M059J (cell line): ENCODE measurements around the gene EIF5B. TPM values are rescaled to one million over a fixed set of nuclear protein-coding genes. Genes with fewer than 3 reads are reported as not detected.
A peak's percentile ranks its signal among the peaks of the same experiment; 100 is the strongest.

Source experiments
- DNase-seq: peaks from one replicate; pipeline ENCODE4 v3.0.0-alpha.2; 2012; ENCODE audit warnings: low read depth
- total RNA-seq: library from RNA; depleted of rRNA; stranded (reverse); fragments of >200 nt; shearing (Covaris generic); gene quantifications from 2 replicates; pipeline ENCODE4 v1.2.3, GENCODE V29; 2014

The EIF5B gene
- total RNA-seq, 1 experiment from 2014 or later = 11.7 TPM

DNA sequence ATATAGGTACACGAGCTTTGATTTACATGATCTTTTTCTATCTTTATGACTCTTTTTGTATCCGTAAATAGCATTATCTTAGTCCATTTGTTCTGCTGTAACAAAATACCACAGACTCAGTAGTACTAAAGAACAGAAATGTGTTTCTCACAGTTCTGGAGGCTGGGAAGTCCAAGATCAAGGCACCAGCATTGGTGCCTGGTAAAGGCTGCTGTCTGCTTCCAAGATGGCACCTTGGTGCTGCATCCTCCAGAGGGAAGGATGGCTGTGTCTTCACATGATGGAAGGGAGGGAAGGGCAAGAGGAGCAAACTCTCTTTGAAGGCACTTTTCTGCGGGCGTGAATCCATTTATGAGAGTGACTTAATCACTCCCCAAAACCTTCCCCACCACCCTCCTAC, 36.0 kb downstream of the EIF5B start:
- DNase-seq = no peak

DNA sequence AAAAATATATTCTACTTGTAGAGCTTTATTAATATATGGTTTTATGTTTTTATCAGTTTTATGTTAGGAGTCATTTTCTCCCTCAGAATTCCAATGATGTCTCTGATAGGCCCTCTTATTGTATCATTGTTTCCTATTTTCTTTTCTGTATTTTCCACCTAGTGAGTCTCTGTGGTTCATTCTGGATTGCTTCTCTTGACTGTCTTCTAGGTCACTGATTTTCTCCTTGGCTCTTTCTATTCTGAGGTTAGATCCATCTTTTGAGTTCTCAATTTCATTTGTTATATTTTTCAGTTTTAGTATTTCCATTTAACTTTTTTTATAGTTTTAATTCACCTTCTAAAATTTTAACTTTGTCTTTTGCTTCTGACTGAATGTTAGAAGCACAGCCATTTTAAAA, 37.6 kb downstream of the EIF5B start:
- no peak for DNase-seq

DNA sequence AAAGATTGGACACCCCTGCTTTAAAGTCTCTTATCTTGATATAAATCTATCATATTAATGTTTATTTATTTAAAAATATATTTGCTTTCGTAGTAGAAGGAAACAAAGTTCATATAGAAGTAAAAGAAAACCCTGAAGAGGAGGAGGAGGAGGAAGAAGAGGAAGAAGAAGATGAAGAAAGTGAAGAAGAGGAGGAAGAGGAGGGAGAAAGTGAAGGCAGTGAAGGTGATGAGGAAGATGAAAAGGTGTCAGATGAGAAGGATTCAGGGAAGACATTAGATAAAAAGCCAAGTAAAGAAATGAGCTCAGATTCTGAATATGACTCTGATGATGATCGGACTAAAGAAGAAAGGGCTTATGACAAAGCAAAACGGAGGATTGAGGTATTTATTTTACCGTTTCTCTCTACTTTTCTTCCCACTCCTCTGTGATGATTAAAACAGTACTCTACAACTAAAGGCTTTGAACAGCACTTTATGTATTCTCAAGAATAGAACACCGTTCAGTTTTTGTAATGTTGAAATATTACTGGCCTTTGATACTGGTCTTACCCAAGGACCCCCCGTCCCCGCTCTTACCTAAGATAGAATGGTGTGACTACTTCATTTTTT, 39.2 kb downstream of the EIF5B start:
- DNase-seq = no peak

DNA sequence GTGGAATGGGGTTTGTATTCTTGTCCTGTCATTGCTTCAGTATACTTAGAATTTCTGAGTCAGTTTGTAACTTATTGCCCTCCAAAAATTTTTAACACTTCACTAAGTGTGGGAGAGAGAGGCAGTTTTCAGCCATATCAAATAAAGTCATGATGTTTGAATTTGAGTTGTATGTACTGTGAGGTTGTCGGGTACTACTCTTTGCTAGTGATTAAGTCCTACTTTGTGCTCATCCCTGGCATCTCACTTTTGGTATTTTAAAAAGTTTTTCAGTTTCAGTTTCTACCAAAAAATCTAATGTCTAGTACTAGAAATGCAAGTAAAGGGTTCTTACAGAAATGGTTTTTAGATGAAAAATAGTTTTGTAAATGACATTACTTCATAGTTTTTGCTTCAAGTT, 40.7 kb downstream of the EIF5B start:
- DNase-seq = no peak

DNA sequence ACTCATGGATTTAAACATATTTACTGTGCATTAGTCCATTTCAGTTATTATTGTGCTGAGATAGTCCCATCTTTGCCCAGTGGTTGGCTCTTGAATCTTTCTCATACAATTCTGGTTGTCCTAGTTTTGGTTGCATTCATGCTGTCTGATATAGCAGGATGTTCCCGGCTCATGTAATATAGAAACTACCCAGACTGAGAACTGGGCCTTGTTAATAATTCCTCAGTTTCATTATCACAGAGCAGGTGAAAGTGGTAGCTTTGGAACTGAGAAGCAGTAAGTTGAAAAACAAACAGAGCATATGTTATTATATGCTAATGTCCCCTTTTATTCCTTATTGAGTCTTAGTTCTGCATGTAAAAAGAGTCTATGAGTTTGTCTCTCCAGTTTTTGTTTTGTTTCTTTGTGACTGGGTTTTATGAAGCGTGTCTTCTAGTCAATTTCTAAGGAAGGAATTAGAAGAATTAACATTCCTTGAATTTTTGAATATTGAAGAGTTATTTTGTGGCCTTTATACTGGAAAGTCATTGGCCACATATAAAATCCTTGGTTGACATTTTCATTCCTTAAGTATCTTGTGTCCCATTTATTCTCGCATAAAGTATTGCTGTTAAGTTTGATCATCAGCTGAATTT, 43.3 kb downstream of the EIF5B start:
- no peak for DNase-seq

DNA sequence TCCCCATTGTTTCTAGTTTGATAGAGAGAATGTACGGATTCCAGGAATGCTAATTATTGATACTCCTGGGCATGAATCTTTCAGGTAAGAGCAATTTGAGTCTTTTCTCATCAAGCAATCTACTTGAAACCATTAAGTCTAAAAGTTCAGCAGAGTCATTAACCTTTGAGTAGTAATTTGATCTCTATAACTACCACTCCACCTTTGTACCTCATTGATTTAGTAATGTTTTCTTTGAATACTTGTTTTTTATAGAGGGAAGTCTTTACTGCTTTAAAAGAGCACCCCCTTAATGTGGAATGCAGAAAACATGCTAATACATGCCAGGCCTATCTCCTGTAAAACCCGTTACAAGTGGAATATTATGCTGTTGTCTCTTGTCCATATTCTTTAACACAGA, 45.0 kb downstream of the EIF5B start:
- no peak for DNase-seq

DNA sequence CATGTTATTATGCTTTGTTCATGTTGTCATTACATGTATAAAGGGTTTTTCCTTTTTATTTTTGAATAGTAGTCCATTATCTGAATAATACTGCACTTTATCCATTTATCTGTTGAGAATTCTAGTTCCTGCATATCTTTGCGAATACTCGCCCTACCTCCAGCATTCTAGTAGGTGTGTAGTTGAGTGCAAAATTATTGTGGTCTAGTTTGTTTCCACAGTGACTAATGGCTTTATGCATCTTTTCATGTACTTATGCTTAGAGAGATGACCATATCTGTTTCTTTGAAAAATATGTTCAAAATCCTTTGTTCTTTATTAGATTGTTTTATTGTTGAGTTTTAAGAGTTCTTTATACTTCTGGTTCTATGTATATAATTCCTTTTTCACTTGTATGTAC, 48.8 kb downstream of the EIF5B start:
- DNase-seq = no peak

DNA sequence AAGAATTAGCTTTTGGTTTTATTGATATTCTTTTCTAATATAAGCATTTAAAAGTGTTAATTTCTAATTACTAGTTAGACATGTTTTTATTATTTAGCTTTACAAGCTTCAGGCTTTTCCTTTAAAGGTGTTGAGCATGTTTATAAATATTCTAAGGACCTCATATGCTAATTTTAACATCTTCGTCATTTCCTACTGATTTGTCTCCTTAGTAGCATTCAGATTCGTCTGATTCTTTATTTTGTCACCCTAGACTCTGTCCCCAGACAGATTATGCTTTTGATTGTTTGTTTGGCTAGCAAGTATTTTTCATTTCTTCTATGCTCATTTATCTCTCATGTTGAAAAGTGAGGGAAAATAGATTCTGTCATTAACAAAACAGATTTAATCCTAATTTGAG, 51.7 kb downstream of the EIF5B start:
- no peak for DNase-seq

DNA sequence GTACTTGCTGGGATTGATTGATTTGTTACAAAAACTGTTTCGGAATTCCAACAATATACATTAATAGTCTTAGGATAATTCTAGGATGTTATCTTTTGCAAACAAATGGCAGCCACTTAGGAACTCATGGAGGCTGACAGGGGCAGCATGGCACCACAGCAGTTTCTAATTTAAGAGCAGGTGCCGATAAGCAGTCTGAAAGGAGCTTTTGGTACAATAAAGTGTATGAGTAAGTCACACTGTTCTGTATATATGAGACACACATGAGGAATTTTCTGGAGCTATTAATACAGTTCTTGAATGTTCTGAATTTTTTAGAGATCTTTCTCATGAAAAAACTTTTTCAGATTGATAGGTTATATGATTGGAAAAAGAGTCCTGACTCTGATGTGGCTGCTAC, 52.2 kb downstream of the EIF5B start:
- no peak for DNase-seq

DNA sequence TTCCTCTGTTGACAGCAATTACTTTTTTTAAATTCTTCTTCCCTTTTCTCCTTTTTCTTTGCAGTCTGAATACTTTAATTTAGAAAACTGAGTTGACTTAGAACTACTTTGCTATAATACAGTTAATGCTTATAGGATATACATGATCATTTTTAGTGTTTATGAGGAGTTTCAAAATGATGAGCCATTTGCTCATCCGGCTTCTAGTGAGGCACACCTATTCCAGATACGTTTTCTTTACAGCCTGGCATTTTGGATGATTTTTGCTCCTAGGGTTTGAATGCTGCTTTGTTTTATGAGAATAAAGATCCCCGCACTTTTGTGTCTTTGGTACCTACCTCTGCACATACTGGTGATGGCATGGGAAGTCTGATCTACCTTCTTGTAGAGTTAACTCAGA, 52.8 kb downstream of the EIF5B start:
- DNase-seq = no peak

DNA sequence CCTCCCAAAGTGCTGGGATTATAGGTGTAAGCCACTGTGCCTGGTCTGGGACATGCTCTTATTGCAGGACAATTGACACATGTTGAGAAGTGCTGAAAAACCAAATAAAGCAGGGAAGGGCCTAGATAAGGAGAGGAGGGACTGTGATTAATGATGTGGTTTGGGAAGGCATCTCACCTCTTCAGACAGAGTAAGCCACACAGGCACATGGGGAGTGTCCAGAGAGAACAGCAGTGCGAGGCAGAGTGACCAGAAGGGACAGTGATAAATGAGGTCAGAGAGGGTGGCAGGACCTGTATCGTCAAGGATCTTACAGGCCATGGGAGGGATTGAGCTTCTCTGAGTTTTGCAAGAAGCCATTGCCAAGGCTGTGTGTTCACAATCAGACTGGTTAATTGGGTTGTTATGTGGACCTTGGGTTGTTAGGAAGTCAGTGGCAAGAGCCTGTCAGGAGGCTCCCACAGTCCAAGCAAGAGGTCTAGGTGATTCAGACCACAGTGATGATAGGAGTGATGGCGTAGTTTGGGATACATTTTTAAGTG, 58.5 kb downstream of the EIF5B start:
- DNase-seq = no peak

DNA sequence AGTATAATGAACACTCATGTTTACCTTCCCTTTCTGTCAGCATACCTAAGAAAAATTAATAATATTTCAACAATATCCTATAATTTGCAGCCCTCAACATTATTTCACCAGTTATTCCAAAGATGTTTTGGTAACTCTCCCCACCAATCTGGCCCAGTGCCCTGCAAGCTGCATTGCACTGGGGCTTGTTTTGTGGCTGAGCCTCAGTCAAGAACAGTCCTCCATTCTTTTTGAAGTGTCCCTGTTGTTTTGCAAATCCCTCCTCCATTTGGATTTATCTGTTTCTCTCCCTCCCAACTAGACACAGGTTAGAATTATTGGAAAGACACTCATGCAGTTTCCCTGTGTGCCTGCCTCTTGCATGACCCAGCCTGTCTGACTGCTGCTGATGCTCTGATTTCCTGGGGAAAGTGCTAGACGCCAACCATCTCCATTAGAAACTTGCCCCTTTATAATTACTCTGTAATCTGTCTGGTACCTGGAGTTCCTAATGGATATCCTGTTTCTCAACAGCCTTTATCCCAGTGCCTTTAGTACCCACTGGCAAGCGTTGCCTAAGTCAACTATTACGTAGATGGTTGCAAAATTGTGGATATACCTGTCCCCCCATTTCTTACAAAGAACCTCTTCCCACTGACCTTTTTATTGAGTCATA, 60.2 kb downstream of the EIF5B start:
- DNase-seq = no peak

DNA sequence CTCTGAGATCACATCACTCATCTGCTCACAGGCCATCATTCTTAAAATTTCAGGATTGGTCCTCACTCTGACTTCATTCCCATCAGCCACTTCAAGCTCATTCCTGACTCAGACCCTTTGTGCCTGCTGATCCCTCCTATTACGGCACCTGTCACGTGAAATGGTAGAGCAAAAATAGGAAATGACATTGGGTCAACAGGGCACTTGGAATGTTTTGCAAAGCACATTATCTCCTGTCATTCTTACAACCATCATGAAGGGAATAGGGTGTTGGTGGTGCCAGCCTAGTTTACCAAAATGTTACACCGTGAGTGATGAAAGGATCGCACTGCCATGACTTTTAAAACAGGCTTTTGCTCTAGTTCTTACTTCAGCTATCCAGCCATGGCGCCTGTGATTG, 61.1 kb downstream of the EIF5B start:
- DNase-seq = no peak

DNA sequence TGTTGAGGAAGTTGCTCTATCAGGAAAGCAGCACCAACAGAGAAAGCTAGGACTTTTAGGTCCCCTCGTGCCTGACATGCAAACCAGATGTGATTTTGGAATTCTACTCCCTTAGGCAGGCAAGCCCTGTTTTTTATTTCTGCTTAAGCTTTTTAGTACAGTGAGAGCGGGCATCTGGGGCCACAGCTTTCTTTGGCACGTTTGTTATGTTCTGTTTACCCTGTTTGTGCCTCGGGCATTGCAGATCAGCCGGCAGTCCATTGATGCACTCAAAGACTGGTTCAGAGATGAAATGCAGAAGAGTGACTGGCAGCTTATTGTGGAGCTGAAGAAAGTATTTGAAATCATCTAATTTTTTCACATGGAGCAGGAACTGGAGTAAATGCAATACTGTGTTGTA, 61.9 kb downstream of the EIF5B start:
- DNase-seq = no peak

DNA sequence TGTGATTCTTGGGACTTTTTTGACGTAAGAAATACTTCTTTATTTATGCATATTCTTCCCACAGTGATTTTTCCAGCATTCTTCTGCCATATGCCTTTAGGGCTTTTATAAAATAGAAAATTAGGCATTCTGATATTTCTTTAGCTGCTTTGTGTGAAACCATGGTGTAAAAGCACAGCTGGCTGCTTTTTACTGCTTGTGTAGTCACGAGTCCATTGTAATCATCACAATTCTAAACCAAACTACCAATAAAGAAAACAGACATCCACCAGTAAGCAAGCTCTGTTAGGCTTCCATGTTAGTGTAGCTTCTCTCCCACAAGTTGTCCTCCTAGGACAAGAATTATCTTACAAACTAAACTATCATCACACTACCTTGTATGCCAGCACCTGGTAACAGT, 62.6 kb downstream of the EIF5B start:
- DNase-seq = no peak

DNA sequence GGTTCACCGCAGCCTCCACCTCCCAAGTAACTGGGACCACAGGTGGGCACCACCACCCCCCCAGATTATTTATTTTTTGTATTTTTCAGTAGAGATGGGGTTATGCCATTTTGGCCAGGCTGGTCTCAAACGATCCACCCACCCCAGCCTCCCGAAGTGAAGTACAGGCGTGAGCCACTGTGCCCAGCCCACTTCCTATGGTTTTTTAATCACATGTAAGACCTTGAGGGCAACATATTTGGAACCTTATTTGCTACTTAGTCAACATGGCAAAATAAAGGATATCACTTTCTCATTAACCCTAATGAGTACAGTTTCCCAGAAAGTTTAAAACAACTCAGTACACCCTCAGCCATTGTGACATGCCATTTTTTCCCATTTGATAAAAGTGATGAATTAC, 64.7 kb downstream of the EIF5B start:
- no peak for DNase-seq

DNA sequence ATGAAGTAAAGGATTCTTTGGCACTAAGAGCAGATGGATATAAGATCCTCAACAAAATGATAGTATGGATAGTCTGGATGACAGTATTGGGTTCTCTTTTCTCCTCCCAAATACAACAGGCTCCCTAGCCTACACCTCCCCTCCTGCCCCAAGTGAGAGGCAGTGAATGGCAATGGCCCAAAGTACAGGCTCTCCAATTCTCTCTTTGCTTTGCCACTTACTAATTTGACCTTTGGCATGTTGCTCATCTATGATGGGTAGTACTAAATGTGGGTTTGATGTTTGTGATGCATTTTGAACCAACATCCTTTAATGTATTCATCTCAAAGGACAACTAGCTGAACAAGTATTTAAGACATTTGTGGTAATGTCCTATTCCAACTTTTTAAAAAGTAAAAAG, 65.9 kb downstream of the EIF5B start:
- DNase-seq = peak; percentile 27

DNA sequence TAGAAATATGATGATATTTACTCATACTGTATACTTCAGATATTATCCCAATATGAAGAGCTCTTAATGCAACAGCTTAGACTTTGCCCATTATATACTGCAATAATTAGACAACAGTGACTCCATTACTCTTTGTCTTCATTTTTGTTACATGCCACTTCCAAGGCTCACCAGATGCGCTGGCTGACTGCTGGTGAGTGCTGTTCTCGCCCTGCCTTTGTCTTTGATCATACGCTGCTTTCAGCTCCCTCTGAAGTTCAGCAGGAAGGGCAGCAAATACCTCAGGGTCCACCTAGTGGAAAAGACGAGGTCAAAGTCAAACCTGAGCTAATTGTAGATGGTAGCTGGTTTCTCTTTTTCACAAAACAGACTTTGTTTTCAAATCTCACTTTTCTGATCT, 66.3 kb downstream of the EIF5B start:
- DNase-seq = no peak

DNA sequence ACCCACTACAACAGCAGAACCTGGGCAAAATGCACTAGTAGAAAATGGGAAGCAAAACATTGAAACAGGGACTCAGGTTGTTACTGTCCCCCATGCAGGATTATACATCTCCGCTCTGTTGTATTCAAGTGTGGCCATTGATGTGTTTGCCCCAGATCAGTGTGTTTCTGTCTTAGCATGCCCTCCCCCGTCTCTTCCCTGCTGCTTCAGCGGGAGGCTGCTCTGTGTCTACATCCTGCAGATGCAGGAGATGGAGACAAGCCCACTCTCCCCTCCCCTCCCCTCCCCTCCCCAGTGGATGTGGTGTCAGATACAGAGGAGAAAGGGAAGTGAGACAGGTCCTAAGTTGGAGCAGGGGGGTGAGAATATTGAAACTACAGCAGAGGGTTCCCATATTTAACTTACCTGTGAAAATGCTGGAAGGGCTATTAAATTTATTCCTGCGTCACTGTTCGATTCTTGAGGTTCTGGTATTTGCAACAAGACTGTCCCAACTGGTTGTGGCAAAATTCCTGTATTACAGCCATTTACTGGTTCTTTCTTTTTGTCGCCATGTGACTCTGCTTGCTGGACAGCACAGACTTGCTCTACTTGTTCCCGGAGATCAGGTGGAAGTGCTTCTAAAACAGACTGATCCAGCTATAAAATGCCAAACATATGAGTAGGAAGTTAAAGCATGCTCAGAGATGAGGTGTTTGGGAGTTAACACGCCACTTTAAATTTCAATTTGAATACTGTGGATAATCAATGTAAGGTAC, 67.0 kb downstream of the EIF5B start:
- DNase-seq = no peak

DNA sequence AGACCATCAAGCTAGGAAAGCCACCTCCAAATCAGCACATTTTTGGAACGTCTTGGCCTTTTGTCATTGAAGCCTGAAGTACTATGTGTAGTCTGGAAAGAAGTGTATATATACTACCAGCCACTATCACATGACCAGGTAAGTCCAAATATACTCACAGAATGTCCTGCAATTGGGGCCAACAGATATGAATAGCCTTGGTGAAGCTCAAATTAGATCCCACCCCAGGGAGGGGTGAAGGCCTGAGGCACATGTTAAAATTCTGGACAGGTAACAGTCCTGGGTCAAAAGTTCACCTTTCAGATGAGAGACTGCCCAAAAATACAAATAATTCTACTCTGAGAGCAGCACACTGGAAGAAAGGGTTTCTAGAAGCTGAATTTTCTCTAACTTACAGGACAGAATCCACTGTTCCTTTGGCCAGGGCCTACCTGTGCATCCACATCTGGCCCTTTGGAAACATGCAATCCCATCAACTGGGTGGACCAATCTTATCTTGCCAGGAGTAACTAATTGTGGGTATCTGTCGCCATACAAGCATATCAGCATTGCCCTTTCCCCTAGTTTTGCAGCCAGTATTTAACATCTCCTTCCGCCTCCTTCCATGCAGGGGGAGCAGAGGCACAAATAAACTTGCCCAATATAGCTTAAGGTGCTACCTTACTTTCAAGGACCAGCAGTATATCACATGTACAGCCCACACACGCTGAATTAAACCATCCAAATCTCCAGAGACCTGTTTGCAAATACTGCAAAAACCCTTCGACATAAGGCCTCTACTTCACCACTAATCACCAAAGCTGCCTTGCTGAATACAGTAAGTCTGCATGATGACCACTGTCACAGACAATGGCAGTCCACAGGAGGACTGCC, 67.8 kb downstream of the EIF5B start:
- no peak for DNase-seq

DNA sequence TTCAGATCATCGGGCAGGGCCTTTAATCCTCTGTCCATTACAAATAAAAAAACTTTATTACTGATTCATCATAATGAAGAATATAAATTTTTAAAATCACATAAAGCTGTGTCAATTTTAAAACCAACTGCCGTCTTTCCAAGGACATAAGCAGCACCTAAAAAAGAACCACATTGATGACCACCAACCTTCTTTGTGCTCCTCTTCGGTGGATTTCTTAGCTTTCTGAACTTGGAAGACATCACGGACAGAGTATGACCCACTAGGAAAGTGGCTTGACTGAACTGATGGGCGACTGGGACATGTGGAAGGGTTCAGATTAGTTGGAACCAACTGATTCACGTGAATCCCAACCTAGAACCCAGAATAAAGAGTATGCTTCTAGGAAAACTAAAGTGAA, 68.9 kb downstream of the EIF5B start:
- no peak for DNase-seq

DNA sequence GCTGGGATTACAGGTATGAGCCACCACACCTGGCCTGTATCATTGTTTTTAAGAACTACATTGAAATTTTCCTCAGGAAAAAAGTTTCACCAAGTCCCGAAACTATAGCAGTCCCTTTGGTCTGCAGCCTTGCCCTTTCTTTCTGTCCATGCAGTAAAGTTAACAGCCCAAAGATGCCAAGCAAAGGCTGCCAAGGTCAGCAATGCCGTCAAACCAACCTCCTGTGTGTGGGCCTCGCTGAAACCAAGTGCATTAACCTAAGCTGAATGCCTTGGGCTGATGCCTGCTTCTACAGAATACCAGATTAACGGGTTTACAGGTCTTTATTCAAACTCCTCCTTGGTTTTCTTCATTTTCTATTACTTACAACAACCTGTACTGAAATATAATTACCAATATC, 73.1 kb downstream of the EIF5B start:
- DNase-seq = no peak
